GM23248 (cell line): Measurements from ENCODE around the gene PLD1. TPM values are rescaled to one million over a fixed set of nuclear protein-coding genes. Genes with fewer than 3 reads are reported as not detected.

ENCODE experiments used
- DNase-seq: peaks from one replicate; pipeline ENCODE4 v3.0.0-alpha.2; 2015
- H2AFZ ChIP-seq: fragments of 200-600 bp; sonication (generic); 2 replicates; pipeline ENCODE4 v1.6.1; 2016; ENCODE audit warnings: antibody characterized with exemption
- H3F3A ChIP-seq: fragments of 200-600 bp; sonication (generic); 2 replicates; pipeline ENCODE4 v1.6.1; 2016; ENCODE audit warnings: mild to moderate bottlenecking, antibody characterized with exemption, mixed run types; ENCODE audit not compliant: insufficient read depth
- H3K27ac ChIP-seq: fragments of 200-600 bp; sonication (generic); 2 replicates; pipeline ENCODE4 v1.5.1; 2016; ENCODE audit warnings: mild to moderate bottlenecking
- H3K27me3 ChIP-seq: fragments of 200-600 bp; sonication (generic); replicated peaks from 2 replicates; pipeline ENCODE4 v1.6.1; 2016; ENCODE audit warnings: mild to moderate bottlenecking; ENCODE audit not compliant: insufficient read depth
- H3K36me3 ChIP-seq: fragments of 200-600 bp; sonication (generic); 2 replicates; pipeline ENCODE4 v1.6.1; 2016; ENCODE audit warnings: low read depth, mild to moderate bottlenecking
- H3K4me1 ChIP-seq: fragments of 200-600 bp; sonication (generic); 2 replicates; pipeline ENCODE4 v1.6.1; 2016; ENCODE audit warnings: mild to moderate bottlenecking; ENCODE audit not compliant: insufficient read depth
- H3K4me2 ChIP-seq: fragments of 200-600 bp; sonication (generic); one replicate; pipeline ENCODE4 v1.6.1; 2016; ENCODE audit warnings: mild to moderate bottlenecking; ENCODE audit not compliant: unreplicated experiment
- H3K4me3 ChIP-seq: fragments of 200-600 bp; sonication (generic); 2 replicates; pipeline ENCODE4 v1.5.1; 2016; ENCODE audit warnings: mild to moderate bottlenecking
- H3K79me2 ChIP-seq: fragments of 200-600 bp; sonication (generic); 2 replicates; pipeline ENCODE4 v1.6.1; 2016; ENCODE audit warnings: mild to moderate bottlenecking; ENCODE audit not compliant: insufficient read depth
- H3K9ac ChIP-seq: fragments of 200-600 bp; sonication (generic); 2 replicates; pipeline ENCODE4 v1.6.1; 2016; ENCODE audit warnings: mild to moderate bottlenecking
- H3K9me2 ChIP-seq: fragments of 200-600 bp; sonication (generic); 2 replicates; pipeline ENCODE4 v1.6.1; 2016; ENCODE audit warnings: mixed run types, mild to moderate bottlenecking, moderate library complexity; ENCODE audit not compliant: insufficient read depth
- H3K9me3 ChIP-seq: fragments of 200-600 bp; sonication (generic); one replicate; pipeline ENCODE4 v1.6.1; 2017; ENCODE audit warnings: low read depth
- H4K20me1 ChIP-seq: fragments of 200-600 bp; sonication (generic); 2 replicates; pipeline ENCODE4 v1.6.0; 2016; ENCODE audit not compliant: insufficient read depth
- EZH2 ChIP-seq: fragments of 200-600 bp; sonication (generic); IDR thresholded peaks from 2 replicates; pipeline ENCODE4 v1.6.1; 2018; ENCODE audit warnings: antibody characterized with exemption, mild to moderate bottlenecking; ENCODE audit not compliant: insufficient read depth, poor library complexity, severe bottlenecking
- EZH2phosphoT487 ChIP-seq: fragments of 200-600 bp; sonication (generic); IDR thresholded peaks from 2 replicates; pipeline ENCODE4 v1.6.1; 2018; ENCODE audit warnings: antibody characterized with exemption, moderate library complexity, mild to moderate bottlenecking, low read depth; ENCODE audit not compliant: insufficient read depth
- WGBS, 2 experiments: methylation state at CpG; one replicate each; pipeline ENCODE4 v1.1.6; 2015 to 2017; ENCODE audit warnings: low lambda C conversion rate in 2 of 2, low coverage in 1 of 2; ENCODE audit errors: missing lambda C conversion rate in 2 of 2; 5-methylcytosine and 5-hydroxymethylcytosine counted together
- in situ Hi-C: fragments of 300-500 bp; cut with MboI; formaldehyde crosslinking; loops from 2 replicates; pipeline ENCODE4 v1.15.0; 2020
- polyA plus RNA-seq: library from polyadenylated mRNA; unstranded; fragments of >200 nt; fragmentation: Nextera tagmentation; extraction: Ambion mirVana; gene quantifications from 2 replicates; pipeline ENCODE4 v1.2.1, GENCODE V29; 2016
- total RNA-seq: library from RNA; depleted of rRNA; stranded (reverse); fragments of >200 nt; shearing (Covaris generic); gene quantifications from 2 replicates; pipeline ENCODE4 v1.2.3, GENCODE V29; 2014

PLD1 gene
- total and polyA plus RNA-seq, 2 experiments from 2014 or later: 3.0 to 4.6 TPM

GRCh38 chr3:171835116-171835515 is 24.8 kb upstream of the PLD1 start:
- WGBS, 2 experiments: 93 to 97% methylated on average over 5 of the region's 5 CpGs
- H3K9me3 ChIP-seq: no peaks in the 10 kb centered on the region
- no peaks in the 10 kb centered on the region for H3K79me2 ChIP-seq
- no peaks in the 10 kb centered on the region for H3K27me3 ChIP-seq
- H3K4me3 ChIP-seq: no peak overlapping the region
- H3K9ac ChIP-seq: no peak overlapping the region
- no peak overlapping the region for H2AFZ ChIP-seq
- H3K4me1 ChIP-seq: peaks cover 42% of the 10 kb centered on the region
- no peak overlapping the region for H3K27ac ChIP-seq
- H3K4me2 ChIP-seq: no peak overlapping the region
- no peaks in the 10 kb centered on the region for H3K36me3 ChIP-seq
- peaks cover 29% of the 10 kb centered on the region for H3F3A ChIP-seq
- in situ Hi-C loops: no loop called here
- no peak for DNase-seq
- no peaks in the 10 kb centered on the region for H4K20me1 ChIP-seq
- H3K9me2 ChIP-seq: no peaks in the 10 kb centered on the region
- no peak for TF ChIP-seq EZH2phosphoT487
- TF ChIP-seq EZH2: no peak

GRCh38 chr3:171834461-171834801 is 24.1 kb upstream of the PLD1 start:
- Histone ChIP-seq H3K4me2 (no peak overlapping the region), H3K27ac (no peak overlapping the region; the same call in 1 of the 2 replicates), H3K79me2 (no peaks in the 10 kb centered on the region), H3K9ac (no peak overlapping the region), H3K9me3 (no peaks in the 10 kb centered on the region), H3K4me3 (no peak overlapping the region), H3K36me3 (no peaks in the 10 kb centered on the region), H3K27me3 (no peaks in the 10 kb centered on the region), H3K4me1 (peaks cover 48% of the 10 kb centered on the region), H3F3A (peaks cover 29% of the 10 kb centered on the region), H4K20me1 (no peaks in the 10 kb centered on the region), H3K9me2 (no peaks in the 10 kb centered on the region), H2AFZ (0 out of 2 replicates have a peak overlapping the region, but pooled peaks have one; percentile 18)
- 84 to 92% methylated on average over 5 of the region's 5 CpGs for WGBS, 2 experiments
- in situ Hi-C loops: no loop called here
- TF ChIP-seq EZH2phosphoT487 (no peak), EZH2 (no peak)
- DNase-seq: no peak

- 0 out of 2 replicates have a peak overlapping the region, but pooled peaks have one; percentile 18 for H2AFZ ChIP-seq
- no peak overlapping the region for H3K9ac ChIP-seq
These were observed 23.6 kb upstream of the PLD1 start for GRCh38 chr3:171833789-171834460.

GRCh38 chr3:171832989-171833388 is 22.7 kb upstream of the PLD1 start:
- Histone ChIP-seq H3K4me1 (peaks cover 40% of the 10 kb centered on the region), H3K9ac (no peak overlapping the region)
- in situ Hi-C loops: no loop called here

More at GRCh38 chr3:171833789-171834460, 23.6 kb upstream of the PLD1 start:
- TF ChIP-seq EZH2: no peak
- no peak for TF ChIP-seq EZH2phosphoT487
- H3K27me3 ChIP-seq: no peaks in the 10 kb centered on the region
- H3K9me2 ChIP-seq: no peaks in the 10 kb centered on the region
- no peaks in the 10 kb centered on the region for H3K9me3 ChIP-seq
- H4K20me1 ChIP-seq: no peaks in the 10 kb centered on the region
- H3K79me2 ChIP-seq: no peaks in the 10 kb centered on the region
- peak overlapping the region; percentile 21; the same call in 1 of the 2 replicates for H3K27ac ChIP-seq
- WGBS, 2 experiments: 34 to 37% methylated on average over 3 of the region's 3 CpGs
- H3K4me1 ChIP-seq: peaks cover 48% of the 10 kb centered on the region
- DNase-seq: peak; percentile 66
- in situ Hi-C loops: no loop called here
- H3K4me2 ChIP-seq: no peak overlapping the region
- peaks cover 27% of the 10 kb centered on the region for H3F3A ChIP-seq
- H3K4me3 ChIP-seq: no peak overlapping the region
- H3K36me3 ChIP-seq: no peaks in the 10 kb centered on the region

More at GRCh38 chr3:171832989-171833388, 22.7 kb upstream of the PLD1 start:
- Histone ChIP-seq H3K27me3 (no peaks in the 10 kb centered on the region), H3K36me3 (no peaks in the 10 kb centered on the region), H3K79me2 (no peaks in the 10 kb centered on the region), H3K4me3 (no peak overlapping the region), H3F3A (peaks cover 19% of the 10 kb centered on the region), H2AFZ (no peak overlapping the region), H3K4me2 (no peak overlapping the region), H3K27ac (no peak overlapping the region), H3K9me2 (no peaks in the 10 kb centered on the region), H3K9me3 (no peaks in the 10 kb centered on the region), H4K20me1 (no peaks in the 10 kb centered on the region)
- DNase-seq: no peak
- no peak for TF ChIP-seq EZH2phosphoT487
- TF ChIP-seq EZH2: no peak
- WGBS, 2 experiments: 55% methylated on average over 5 of the region's 5 CpGs
